Neutrophil (primary cell): Measurements from ENCODE around the gene B4GAT1.
A peak's percentile ranks its signal among the peaks of the same experiment; 100 is the strongest.
"Not testable (repeated sequence)": the region's sequence is repeated elsewhere in the genome, so short reads cannot be mapped to it uniquely, and the experiment has no call there.

Experiments
- H3K27ac ChIP-seq: fragments of 200-600 bp; sonication (generic); 2 replicates; pipeline ENCODE4 v1.5.1; 2016; ENCODE audit warnings: mild to moderate bottlenecking, moderate library complexity
- H3K27me3 ChIP-seq: fragments of 200-600 bp; sonication (generic); 2 replicates; pipeline ENCODE4 v1.6.0; 2016; ENCODE audit warnings: mild to moderate bottlenecking
- H3K36me3 ChIP-seq: fragments of 200-600 bp; sonication (generic); 2 replicates; pipeline ENCODE4 v1.5.1; 2017
- H3K4me1 ChIP-seq, 2 experiments: fragments of 200-600 bp in 1 of 2; sonication (generic) in 1 of 2; 1 replicate in 1 of 2; 2 replicates in 1 of 2; pipeline versions ENCODE4 v1.5.1 to v1.6.1; 2013 to 2016; ENCODE audit warnings: low read depth in 1 of 2, low read length in 1 of 2, mild to moderate bottlenecking in 1 of 2, moderate library complexity in 1 of 2; ENCODE audit not compliant: control insufficient read depth in 1 of 2, insufficient read depth in 1 of 2
- H3K4me3 ChIP-seq, 2 experiments: fragments of 200-600 bp in 1 of 2; sonication (generic) in 1 of 2; 1 replicate in 1 of 2; 2 replicates in 1 of 2; pipeline ENCODE4 v1.5.1; 2013 to 2016; ENCODE audit warnings: low read depth in 1 of 2, low read length in 1 of 2, mild to moderate bottlenecking in 1 of 2, moderate library complexity in 1 of 2
- H3K9me3 ChIP-seq: fragments of 200-600 bp; sonication (generic); 2 replicates; pipeline ENCODE4 v1.5.1; 2016
- CTCF ChIP-seq: fragments of 200-600 bp; sonication (generic); IDR thresholded peaks from 2 replicates; pipeline ENCODE4 v1.5.1; 2016; ENCODE audit warnings: antibody characterized with exemption

Gene B4GAT1

GRCh38 chr11:66314186-66314501, 33.3 kb downstream of the B4GAT1 start:
- H3K4me3 ChIP-seq: no peak overlapping the region
- H3K4me1 ChIP-seq: peaks cover 31 to 35% of the 10 kb centered on the region in 2 experiments
- H3K27ac ChIP-seq: no peak overlapping the region
- TF ChIP-seq CTCF: no peak
- peaks cover 81% of the 10 kb centered on the region for H3K27me3 ChIP-seq
- H3K36me3 ChIP-seq: no peaks in the 10 kb centered on the region
- H3K9me3 ChIP-seq: no peaks in the 10 kb centered on the region

- Histone ChIP-seq H3K27ac (no peak overlapping the region), H3K4me1 (peaks cover 30 to 33% of the 10 kb centered on the region in 2 experiments), H3K27me3 (peaks cover 83% of the 10 kb centered on the region)
These were observed 33.9 kb downstream of the B4GAT1 start for GRCh38 chr11:66313321-66314185.

GRCh38 chr11:66312549-66313320, 34.7 kb downstream of the B4GAT1 start:
- TF ChIP-seq CTCF: no peak
- Histone ChIP-seq H3K4me1 (peaks cover 22 to 26% of the 10 kb centered on the region in 2 experiments), H3K36me3 (no peaks in the 10 kb centered on the region), H3K9me3 (no peaks in the 10 kb centered on the region), H3K4me3 (peak overlapping the region; percentile 76 to 83), H3K27ac (peak overlapping the region; percentile 74), H3K27me3 (peaks cover 82% of the 10 kb centered on the region)

More at GRCh38 chr11:66313321-66314185, 33.9 kb downstream of the B4GAT1 start:
- TF ChIP-seq CTCF: no peak
- Histone ChIP-seq H3K9me3 (no peaks in the 10 kb centered on the region), H3K36me3 (no peaks in the 10 kb centered on the region), H3K4me3 (peak overlapping the region; percentile 76 to 83)

- no peaks in the 10 kb centered on the region for H3K36me3 ChIP-seq
- peaks cover 16 to 22% of the 10 kb centered on the region in 2 experiments for H3K4me1 ChIP-seq
- H3K9me3 ChIP-seq: no peaks in the 10 kb centered on the region
- TF ChIP-seq CTCF: peak; percentile 67
- peak overlapping the region; percentile 74 for H3K27ac ChIP-seq
- H3K4me3 ChIP-seq: peak overlapping the region; percentile 76 to 83
- H3K27me3 ChIP-seq: peaks cover 82% of the 10 kb centered on the region
These were observed 35.4 kb downstream of the B4GAT1 start for GRCh38 chr11:66311965-66312548.

GRCh38 chr11:66311470-66311964, 35.9 kb downstream of the B4GAT1 start:
- H3K27ac ChIP-seq: peak overlapping the region; percentile 74
- peaks cover 16 to 22% of the 10 kb centered on the region in 2 experiments for H3K4me1 ChIP-seq
- H3K36me3 ChIP-seq: no peaks in the 10 kb centered on the region
- peak overlapping the region; percentile 76 to 83 for H3K4me3 ChIP-seq
- peaks cover 78% of the 10 kb centered on the region for H3K27me3 ChIP-seq
- no peaks in the 10 kb centered on the region for H3K9me3 ChIP-seq
- no peak for TF ChIP-seq CTCF

GRCh38 chr11:66310803-66311440, 36.5 kb downstream of the B4GAT1 start:
- H3K4me1 ChIP-seq: peaks cover 16 to 22% of the 10 kb centered on the region in 2 experiments
- H3K27ac ChIP-seq, H3K4me3 ChIP-seq: not testable (repeated sequence)

More at GRCh38 chr11:66310803-66311440, 36.5 kb downstream of the B4GAT1 start:
- not testable (repeated sequence) for H3K9me3 ChIP-seq, H3K36me3 ChIP-seq
- peaks cover 72% of the 10 kb centered on the region for H3K27me3 ChIP-seq
